ENCODE measurements around the gene APRT.

DNA sequence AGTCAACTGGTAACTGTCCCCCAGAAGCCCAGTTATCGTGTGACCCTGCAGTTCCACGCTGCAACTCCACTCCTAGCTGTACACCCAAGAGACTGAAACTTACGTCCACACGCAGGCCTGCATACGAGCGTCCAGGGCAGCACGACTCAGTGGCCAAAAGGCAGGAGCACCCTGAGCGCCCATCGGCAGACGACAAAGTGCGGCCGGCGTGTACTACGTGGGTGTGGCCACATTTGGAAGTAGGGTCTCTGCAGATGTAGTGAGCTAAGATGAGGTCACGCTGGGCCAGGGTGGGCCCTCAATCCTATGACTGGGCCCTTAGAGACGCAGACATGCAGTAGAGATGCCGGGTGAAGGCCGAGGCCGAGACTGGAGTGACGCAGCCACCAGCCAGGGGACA is 31.5 kb upstream of the APRT start:
- no peak for TF ChIP-seq CTCF (IDR thresholded peaks at IDR 0.05)
- no peak for TF ChIP-seq EP300 (IDR thresholded peaks at IDR 0.05)
